HEK293T (cell line): ENCODE results near the gene TRAM2.

Experiments used
- CTCF ChIA-PET: fragments of 350-600 bp; formaldehyde crosslinking; extraction: SDS; loops from one replicate; lab custom pipeline; 2021; ENCODE audit warnings: antibody characterized with exemption, inconsistent platforms; lab: Yijun Ruan, JAX
- POLR2A ChIA-PET: fragments of 350-600 bp; formaldehyde crosslinking; extraction: SDS; loops from one replicate; lab custom pipeline; 2020; ENCODE audit warnings: antibody characterized with exemption, inconsistent platforms; lab: Yijun Ruan, JAX
- DNase-seq: peaks from one replicate; pipeline ENCODE4 v3.0.0; 2012; ENCODE audit warnings: mixed read lengths; ENCODE audit errors: extremely low spot score
- ARNT ChIP-seq: fragments of 450-650 bp; IDR thresholded peaks from 2 replicates; pipeline ENCODE4 v1.6.1; 2017; ENCODE audit warnings: mild to moderate bottlenecking
- BHLHE40 ChIP-seq: fragments of 450-650 bp; IDR thresholded peaks from 2 replicates; pipeline ENCODE4 v1.6.1; 2016; ENCODE audit warnings: mild to moderate bottlenecking, moderate library complexity, borderline replicate concordance
- CTBP1 ChIP-seq: fragments of 450-650 bp; IDR thresholded peaks from 2 replicates; pipeline ENCODE4 v1.6.1; 2016; ENCODE audit warnings: borderline replicate concordance
- ELF4 ChIP-seq: fragments of 450-650 bp; IDR thresholded peaks from 2 replicates; pipeline ENCODE4 v1.6.1; 2017; ENCODE audit warnings: antibody characterized with exemption
- FOXA1 ChIP-seq: fragments of 450-650 bp; IDR thresholded peaks from 2 replicates; pipeline ENCODE4 v1.6.1; 2016; ENCODE audit warnings: mild to moderate bottlenecking
- FOXK2 ChIP-seq: fragments of 450-650 bp; IDR thresholded peaks from 2 replicates; pipeline ENCODE4 v1.6.1; 2016; ENCODE audit warnings: mild to moderate bottlenecking
- FOXM1 ChIP-seq: fragments of 450-650 bp; IDR thresholded peaks from 2 replicates; pipeline ENCODE4 v1.6.1; 2017; ENCODE audit warnings: mild to moderate bottlenecking, borderline replicate concordance
- HDGF ChIP-seq: fragments of 450-650 bp; IDR thresholded peaks from 2 replicates; pipeline ENCODE4 v1.6.1; 2017; ENCODE audit warnings: antibody characterized with exemption, borderline replicate concordance
- L3MBTL2 ChIP-seq: fragments of 450-650 bp; conservative IDR thresholded peaks from 2 replicates; pipeline ENCODE4 v1.6.1; 2016; ENCODE audit warnings: mild to moderate bottlenecking
- LEF1 ChIP-seq: fragments of 450-650 bp; IDR thresholded peaks from 2 replicates; pipeline ENCODE4 v1.6.1; 2017; ENCODE audit warnings: mild to moderate bottlenecking, borderline replicate concordance
- NFRKB ChIP-seq: fragments of 450-650 bp; IDR thresholded peaks from 2 replicates; pipeline ENCODE4 v1.6.1; 2016; ENCODE audit warnings: mild to moderate bottlenecking, moderate library complexity
- PKNOX1 ChIP-seq: fragments of 450-650 bp; IDR thresholded peaks from 2 replicates; pipeline ENCODE4 v1.6.1; 2016
- SP1 ChIP-seq: fragments of 450-650 bp; IDR thresholded peaks from 2 replicates; pipeline ENCODE4 v1.6.1; 2017
- SUZ12 ChIP-seq: fragments of 450-650 bp; IDR thresholded peaks from 2 replicates; pipeline ENCODE4 v1.6.1; 2016; ENCODE audit warnings: mild to moderate bottlenecking
- TARDBP ChIP-seq: fragments of 450-650 bp; IDR thresholded peaks from 2 replicates; pipeline ENCODE4 v1.6.1; 2016
- ZNF384 ChIP-seq: fragments of 450-650 bp; IDR thresholded peaks from 2 replicates; pipeline ENCODE4 v1.6.1; 2016

Gene TRAM2

DNA sequence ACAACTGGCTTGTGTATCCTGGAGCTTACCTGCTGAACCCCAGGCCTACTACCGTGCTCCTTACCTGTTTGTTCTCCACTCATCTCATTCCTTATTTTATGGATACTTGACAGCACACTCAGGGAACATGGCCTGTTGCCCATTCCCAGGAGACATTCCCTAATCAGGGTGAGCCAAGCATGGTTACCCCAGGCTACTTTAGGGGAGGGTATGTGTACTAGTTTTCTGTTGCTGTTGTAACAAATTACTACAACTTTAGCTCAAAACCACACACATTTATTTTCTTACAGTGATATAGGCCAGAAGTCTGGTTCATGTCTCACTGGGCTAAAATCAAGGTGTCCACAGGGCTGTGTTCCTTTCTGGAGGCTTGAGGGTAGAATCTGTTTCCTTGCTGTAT, 15.0 kb upstream of the TRAM2 start:
- ChIA-PET CTCF (interaction anchor here (0.6 kb wide), 1 partner anchor 60 kb away, joined by 5 read pairs; no protein-coding TSS in a partner anchor), POLR2A (no interaction called here)
- no peak for TF ChIP-seq ZNF384
- TF ChIP-seq L3MBTL2: no peak
- no peak for TF ChIP-seq FOXM1
- TF ChIP-seq FOXK2: no peak
- no peak for TF ChIP-seq HDGF
- TF ChIP-seq SP1: no peak
- TF ChIP-seq NFRKB: no peak
- TF ChIP-seq CTBP1: no peak
- TF ChIP-seq TARDBP: no peak
- DNase-seq: no peak

DNA sequence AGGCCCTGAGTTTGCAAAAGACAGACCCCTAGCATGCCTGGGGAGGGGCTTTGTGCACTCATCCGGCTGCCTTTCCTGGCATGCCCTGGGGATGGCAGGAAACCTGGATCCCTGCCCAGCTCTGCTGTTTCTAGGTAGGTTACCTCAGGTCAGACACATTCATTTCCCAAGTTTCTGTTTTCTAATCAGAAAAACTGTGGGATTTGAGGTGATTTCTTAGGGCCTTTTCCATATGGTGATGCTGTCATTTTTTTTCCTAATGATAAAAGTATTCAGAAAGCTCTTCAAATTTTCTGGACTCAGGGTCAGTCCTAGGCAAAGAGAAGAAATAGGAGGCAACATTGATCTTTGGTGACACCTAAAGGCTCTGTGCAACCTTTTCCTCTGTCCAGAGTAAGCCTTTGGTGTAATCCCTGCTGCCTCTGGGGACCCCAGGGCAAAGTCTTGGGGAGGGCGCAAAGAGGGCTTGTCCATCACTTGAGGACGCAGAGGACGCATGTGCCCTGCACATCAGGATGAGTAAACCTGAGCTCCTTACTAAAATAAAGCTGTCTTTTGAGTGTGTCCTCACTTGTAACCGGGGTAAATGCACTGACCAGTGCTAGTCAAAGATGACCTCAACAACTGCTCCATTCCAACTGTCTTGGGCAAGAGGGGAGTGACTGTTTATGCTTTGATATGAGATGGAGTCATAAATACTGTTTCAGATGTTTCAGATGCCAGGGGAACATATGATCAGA, 13.5 kb upstream of the TRAM2 start:
- TF ChIP-seq FOXA1 (no peak), CTBP1 (no peak), LEF1 (no peak), BHLHE40 (no peak), FOXK2 (no peak), SUZ12 (no peak), ARNT (no peak), NFRKB (no peak), FOXM1 (no peak), SP1 (no peak), L3MBTL2 (no peak), ELF4 (no peak), ZNF384 (no peak), TARDBP (no peak), HDGF (no peak), PKNOX1 (no peak)
- POLR2A ChIA-PET: interaction anchor here (1.0 kb wide), 1 partner anchor 170 kb away, joined by 3 read pairs; the partner anchor contains the start of gene EFHC1
- no peak for DNase-seq
- CTCF ChIA-PET: interaction anchor here (0.7 kb wide), 1 partner anchor 20 kb away, joined by 3 read pairs; no protein-coding TSS in a partner anchor

- ChIA-PET POLR2A (no interaction called here), CTCF (interaction anchor here (0.6 kb wide), 1 partner anchor 150 kb away, joined by 3 read pairs; no protein-coding TSS in a partner anchor)
- no peak for DNase-seq
- no peak for TF ChIP-seq ELF4
- TF ChIP-seq CTBP1: no peak
These were observed 11.8 kb upstream of the TRAM2 start for GRCh38 chr6:52588710-52589091.

- no peak for DNase-seq
- no peak for TF ChIP-seq SUZ12
- TF ChIP-seq CTBP1: no peak
- TF ChIP-seq ELF4: no peak
- no peak for TF ChIP-seq L3MBTL2
- TF ChIP-seq ARNT: no peak
- CTCF ChIA-PET: interaction anchor here (0.6 kb wide), 1 partner anchor 149 kb away, joined by 3 read pairs; no protein-coding TSS in a partner anchor
- POLR2A ChIA-PET: no interaction called here
These were observed 11.3 kb upstream of the TRAM2 start for GRCh38 chr6:52588087-52588709.

DNA sequence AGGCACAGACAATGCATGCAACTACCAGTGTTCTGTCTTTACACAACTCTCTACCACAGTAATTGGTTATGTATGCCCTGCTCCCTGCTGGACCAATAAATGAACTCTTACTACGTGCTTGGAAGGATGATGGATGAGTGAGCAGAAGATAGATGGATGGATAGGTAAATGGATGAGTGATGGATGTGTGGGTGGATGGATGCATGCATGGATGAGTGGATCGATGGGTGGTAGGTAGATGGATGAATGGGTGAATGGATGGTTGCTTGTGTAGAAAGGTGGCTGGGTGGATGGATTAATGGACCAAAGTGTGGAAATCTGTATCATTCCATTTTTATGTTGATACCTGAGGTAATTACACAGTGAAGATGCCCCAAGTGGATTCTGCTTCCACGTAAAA, 10.1 kb upstream of the TRAM2 start:
- CTCF ChIA-PET: no interaction called here
- POLR2A ChIA-PET: no interaction called here
- no peak for TF ChIP-seq SP1
- no peak for TF ChIP-seq HDGF
- TF ChIP-seq L3MBTL2: no peak
- TF ChIP-seq NFRKB: no peak
- no peak for TF ChIP-seq FOXA1
- no peak for TF ChIP-seq FOXM1
- TF ChIP-seq CTBP1: no peak
- no peak for TF ChIP-seq ZNF384
- no peak for TF ChIP-seq TARDBP
- no peak for TF ChIP-seq BHLHE40
- TF ChIP-seq SUZ12: no peak
- no peak for TF ChIP-seq ARNT
- no peak for TF ChIP-seq FOXK2
- no peak for TF ChIP-seq ELF4
- TF ChIP-seq LEF1: no peak
- no peak for TF ChIP-seq PKNOX1
- no peak for DNase-seq

GRCh38 chr6:52584203-52584602, 7.3 kb upstream of the TRAM2 start:
- TF ChIP-seq LEF1 (no peak), HDGF (no peak), SP1 (no peak), ZNF384 (no peak), CTBP1 (no peak), ELF4 (no peak), BHLHE40 (no peak), FOXA1 (no peak), PKNOX1 (no peak), ARNT (no peak), TARDBP (no peak), FOXM1 (no peak), SUZ12 (no peak), L3MBTL2 (no peak)
- ChIA-PET CTCF (interaction anchor here (1.0 kb wide), 1 partner anchor 11 kb away, joined by 3 read pairs; no protein-coding TSS in a partner anchor), POLR2A (interaction anchor here (0.7 kb wide), 1 partner anchor 11 kb away, joined by 3 read pairs; no protein-coding TSS in a partner anchor)
- no peak for DNase-seq
